SK-N-SH (cell line): Measurements from ENCODE around the gene ZNF366.

Experiments
- CTCF ChIP-seq: fragments of 200-600 bp; sonication (generic); IDR thresholded peaks from 2 replicates; pipeline ENCODE4 v1.6.1; 2017; ENCODE audit warnings: antibody characterized with exemption, mild to moderate bottlenecking, moderate library complexity
- EZH2phosphoT487 ChIP-seq: fragments of 200-600 bp; sonication (generic); IDR thresholded peaks from 2 replicates; pipeline ENCODE4 v1.6.1; 2017; ENCODE audit warnings: low read depth, mixed run types, mild to moderate bottlenecking, antibody characterized with exemption, moderate library complexity, borderline replicate concordance
- NRF1 ChIP-seq: IDR thresholded peaks from 2 replicates; pipeline ENCODE4 v1.6.1; 2012; ENCODE audit warnings: low read depth, mild to moderate bottlenecking, low read length
- RAD21 ChIP-seq: IDR thresholded peaks from 2 replicates; pipeline ENCODE4 v1.6.1; 2012; ENCODE audit warnings: mild to moderate bottlenecking, low read length
- RFX5 ChIP-seq: IDR thresholded peaks from 2 replicates; pipeline ENCODE4 v1.6.1; 2012; ENCODE audit warnings: mild to moderate bottlenecking, improper control_type of control experiment, low read length
- TCF12 ChIP-seq: IDR thresholded peaks from 2 replicates; pipeline ENCODE4 v1.4.0; 2012
- USF1 ChIP-seq: IDR thresholded peaks from 2 replicates; pipeline ENCODE4 v1.4.0; 2012; ENCODE audit warnings: low read depth, borderline replicate concordance
- ZBTB33 ChIP-seq: IDR thresholded peaks from 2 replicates; pipeline ENCODE4 v1.4.0; 2012; ENCODE audit warnings: low read depth, borderline replicate concordance

GRCh38 chr5:72477176-72477575 lies 30.0 kb downstream of the ZNF366 start:
- no peak for TF ChIP-seq CTCF
- TF ChIP-seq RAD21, result no peak
- no peak for TF ChIP-seq EZH2phosphoT487
- no peak for TF ChIP-seq ZBTB33
- no peak for TF ChIP-seq RFX5
- peak; percentile 71 for TF ChIP-seq TCF12
- TF ChIP-seq NRF1, result no peak
- no peak for TF ChIP-seq USF1
